ENCODE measurements around the gene HYAL3. TPM values are rescaled to one million over a fixed set of nuclear protein-coding genes. Genes with fewer than 3 reads are reported as not detected.

The HYAL3 gene
- total RNA-seq, 1 experiment from 2014 or later: 2.9 TPM

Other genes starting within 250 kb of the HYAL3 start
- gene RBM5, start 210.5 kb downstream of the HYAL3 start, total RNA-seq (2021): 88.0 to 92.3 TPM (median 92.1 TPM) in 3 replicates
- 49.0 to 52.0 TPM (median 52.0 TPM) in 3 replicates for gene SEMA3F, start 144.1 kb downstream of the HYAL3 start, total RNA-seq (2021)
- 0.13 to 0.39 TPM (median 0.14 TPM) in 3 replicates for gene GNAT1, start 107.8 kb downstream of the HYAL3 start, total RNA-seq (2021)
- gene SLC38A3, start 94.1 kb downstream of the HYAL3 start, total RNA-seq (2021): 0.90 to 1.6 TPM (median 1.3 TPM) in 3 replicates
- gene GNAI2, start 63.2 kb downstream of the HYAL3 start, total RNA-seq (2021): 181 to 185 TPM (median 185 TPM) in 3 replicates
- gene SEMA3B, start 30.3 kb downstream of the HYAL3 start, total RNA-seq (2021): 7.3 to 9.0 TPM (median 8.7 TPM) in 3 replicates
- 0.41 to 0.60 TPM (median 0.57 TPM) in 3 replicates for gene LSMEM2, start 20.3 kb downstream of the HYAL3 start, total RNA-seq (2021)
- 63.2 to 92.0 TPM (median 75.6 TPM) in 3 replicates for gene IFRD2, start 7.0 kb downstream of the HYAL3 start, total RNA-seq (2021)
- 13.7 to 17.3 TPM (median 13.7 TPM) in 3 replicates for gene NAA80, start within 50 bp of the HYAL3 start, total RNA-seq (2021)
- 3.4 to 3.8 TPM (median 3.5 TPM) in 3 replicates for gene HYAL1, start 4.2 kb upstream of the HYAL3 start, total RNA-seq (2021)
- 58.0 to 65.6 TPM (median 62.9 TPM) in 3 replicates for gene HYAL2, start 23.3 kb upstream of the HYAL3 start, total RNA-seq (2021)
- 34.7 to 41.1 TPM (median 38.0 TPM) in 3 replicates for gene TUSC2, start 28.8 kb upstream of the HYAL3 start, total RNA-seq (2021)
- 13.2 to 14.5 TPM (median 14.5 TPM) in 3 replicates for gene RASSF1, start 41.4 kb upstream of the HYAL3 start, total RNA-seq (2021)
- 0.46 to 0.80 TPM (median 0.74 TPM) in 3 replicates for gene ZMYND10, start 46.3 kb upstream of the HYAL3 start, total RNA-seq (2021)
- 20.6 to 26.6 TPM (median 23.9 TPM) in 3 replicates for gene NPRL2, start 51.4 kb upstream of the HYAL3 start, total RNA-seq (2021)
- 9.8 to 12.0 TPM (median 11.3 TPM) in 3 replicates for gene CYB561D2, start 51.5 kb upstream of the HYAL3 start, total RNA-seq (2021)
- gene TMEM115, start 60.1 kb upstream of the HYAL3 start, total RNA-seq (2021): 26.7 to 30.0 TPM (median 28.4 TPM) in 3 replicates
- gene CACNA2D2, start 204.2 kb upstream of the HYAL3 start, total RNA-seq (2021): 22.0 to 23.4 TPM (median 22.3 TPM) in 3 replicates